GM12875 (cell line): Measurements from ENCODE around the gene ZSCAN31.
"Not testable (repeated sequence)": the region's sequence is repeated elsewhere in the genome, so short reads cannot be mapped to it uniquely, and the experiment has no call there.

Experiments used
- H3K4me3 ChIP-seq: one replicate; pipeline ENCODE4 v1.5.1; 2011; ENCODE audit warnings: low read depth, low read length, control low read depth
- TF ChIP-seq, protein P1 (sequence below): IDR thresholded peaks from 2 replicates; pipeline ENCODE4 v1.5.1; 2011; ENCODE audit warnings: low read depth, mild to moderate bottlenecking, control low read depth, inconsistent platforms, low read length, moderate library complexity, borderline replicate concordance; ENCODE audit not compliant: insufficient read depth

ZSCAN31 gene

DNA sequence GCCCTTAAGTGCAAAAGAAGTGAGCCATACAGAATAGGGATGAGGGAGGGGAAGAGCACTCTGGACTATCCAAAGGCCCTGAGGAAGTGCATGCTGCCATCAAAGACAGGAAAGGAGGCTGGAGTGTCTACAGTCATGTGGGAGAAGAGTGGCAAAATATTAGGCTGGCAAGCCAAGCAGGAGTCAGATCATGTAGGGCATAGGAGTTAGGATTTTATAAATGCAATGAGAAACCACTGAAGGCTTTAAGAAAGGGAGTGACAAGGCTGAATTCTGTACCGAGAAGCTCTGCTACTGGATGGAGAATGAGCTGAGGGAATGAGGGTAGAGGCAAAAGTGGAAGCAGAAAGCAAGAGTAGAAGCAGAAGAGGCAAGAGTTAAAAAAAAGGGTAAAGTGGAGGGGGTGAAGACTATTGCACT, 2.3 kb downstream of the ZSCAN31 start:
- H3K4me3 ChIP-seq = no peak overlapping the region
- TF ChIP-seq, protein P1, sequence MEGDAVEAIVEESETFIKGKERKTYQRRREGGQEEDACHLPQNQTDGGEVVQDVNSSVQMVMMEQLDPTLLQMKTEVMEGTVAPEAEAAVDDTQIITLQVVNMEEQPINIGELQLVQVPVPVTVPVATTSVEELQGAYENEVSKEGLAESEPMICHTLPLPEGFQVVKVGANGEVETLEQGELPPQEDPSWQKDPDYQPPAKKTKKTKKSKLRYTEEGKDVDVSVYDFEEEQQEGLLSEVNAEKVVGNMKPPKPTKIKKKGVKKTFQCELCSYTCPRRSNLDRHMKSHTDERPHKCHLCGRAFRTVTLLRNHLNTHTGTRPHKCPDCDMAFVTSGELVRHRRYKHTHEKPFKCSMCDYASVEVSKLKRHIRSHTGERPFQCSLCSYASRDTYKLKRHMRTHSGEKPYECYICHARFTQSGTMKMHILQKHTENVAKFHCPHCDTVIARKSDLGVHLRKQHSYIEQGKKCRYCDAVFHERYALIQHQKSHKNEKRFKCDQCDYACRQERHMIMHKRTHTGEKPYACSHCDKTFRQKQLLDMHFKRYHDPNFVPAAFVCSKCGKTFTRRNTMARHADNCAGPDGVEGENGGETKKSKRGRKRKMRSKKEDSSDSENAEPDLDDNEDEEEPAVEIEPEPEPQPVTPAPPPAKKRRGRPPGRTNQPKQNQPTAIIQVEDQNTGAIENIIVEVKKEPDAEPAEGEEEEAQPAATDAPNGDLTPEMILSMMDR = no peak

DNA sequence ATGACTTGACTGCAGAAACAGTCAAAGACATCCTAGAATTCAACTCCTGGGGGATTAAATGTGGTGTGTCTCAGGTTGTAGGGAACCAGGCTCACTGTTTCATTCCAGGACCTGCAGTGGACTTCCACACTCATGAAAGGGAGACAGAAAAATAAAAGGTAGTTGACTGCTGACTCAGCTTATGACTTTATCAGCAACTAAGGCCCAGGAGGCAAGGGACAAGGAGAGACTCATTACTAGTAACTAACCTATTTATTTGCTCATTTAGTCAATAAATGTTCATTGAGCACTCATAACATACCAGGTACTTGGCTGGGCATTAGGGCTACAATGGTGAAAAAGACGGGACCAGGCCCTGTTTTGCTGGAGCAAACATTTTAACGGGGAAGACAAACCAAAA, 2.9 kb downstream of the ZSCAN31 start:
- no peak overlapping the region for H3K4me3 ChIP-seq

DNA sequence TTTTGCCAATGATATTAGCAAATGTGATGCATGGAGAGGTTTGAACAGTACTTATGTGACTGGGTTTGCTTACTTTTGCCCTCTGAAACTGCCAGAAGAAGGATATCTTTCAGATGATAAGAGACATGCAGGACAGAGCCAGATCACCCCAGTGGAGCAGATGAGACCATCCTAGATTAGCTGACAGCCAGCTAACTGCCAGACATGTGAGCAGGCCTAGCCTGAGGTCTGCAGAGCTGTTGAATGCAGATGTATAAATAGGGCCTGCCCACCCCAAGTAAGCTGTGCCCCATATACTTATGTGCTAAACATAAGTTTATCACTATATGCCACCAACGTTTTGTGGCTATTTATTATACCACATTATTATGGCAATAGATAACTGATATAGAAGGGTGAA, 5.9 kb downstream of the ZSCAN31 start:
- no peak overlapping the region for H3K4me3 ChIP-seq
- TF ChIP-seq, protein P1 = no peak

More for the DNA sequence above, 2.9 kb downstream of the ZSCAN31 start:
- TF ChIP-seq, protein P1 = no peak

DNA sequence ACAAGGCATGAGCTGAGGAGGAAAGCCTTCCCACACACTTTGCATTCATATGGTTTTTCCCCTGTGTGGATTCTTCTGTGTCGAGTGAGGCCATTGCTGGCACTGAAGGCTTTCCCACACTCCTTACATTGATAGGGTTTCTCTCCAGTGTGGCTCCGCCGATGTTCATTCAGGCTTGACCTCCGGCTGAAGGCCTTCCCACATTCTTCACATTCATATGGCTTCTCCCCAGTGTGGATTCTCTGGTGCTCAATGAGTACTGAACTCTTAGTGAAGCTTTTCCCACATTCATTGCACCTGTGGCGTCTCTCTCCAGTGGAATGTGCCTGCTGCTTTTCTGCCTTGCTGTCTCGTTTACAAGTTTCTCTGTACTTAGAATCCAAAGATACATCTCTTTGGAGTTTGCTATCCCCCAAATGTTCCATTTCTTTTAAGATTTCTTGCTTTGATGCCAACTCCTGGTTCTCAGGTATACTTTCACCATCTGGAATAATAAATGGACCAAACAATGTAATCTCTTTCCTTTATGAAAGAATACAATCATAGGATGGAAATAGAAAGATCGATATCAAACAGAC, 9.5 kb downstream of the ZSCAN31 start:
- TF ChIP-seq, protein P1 = no peak
- no peak overlapping the region for H3K4me3 ChIP-seq

DNA sequence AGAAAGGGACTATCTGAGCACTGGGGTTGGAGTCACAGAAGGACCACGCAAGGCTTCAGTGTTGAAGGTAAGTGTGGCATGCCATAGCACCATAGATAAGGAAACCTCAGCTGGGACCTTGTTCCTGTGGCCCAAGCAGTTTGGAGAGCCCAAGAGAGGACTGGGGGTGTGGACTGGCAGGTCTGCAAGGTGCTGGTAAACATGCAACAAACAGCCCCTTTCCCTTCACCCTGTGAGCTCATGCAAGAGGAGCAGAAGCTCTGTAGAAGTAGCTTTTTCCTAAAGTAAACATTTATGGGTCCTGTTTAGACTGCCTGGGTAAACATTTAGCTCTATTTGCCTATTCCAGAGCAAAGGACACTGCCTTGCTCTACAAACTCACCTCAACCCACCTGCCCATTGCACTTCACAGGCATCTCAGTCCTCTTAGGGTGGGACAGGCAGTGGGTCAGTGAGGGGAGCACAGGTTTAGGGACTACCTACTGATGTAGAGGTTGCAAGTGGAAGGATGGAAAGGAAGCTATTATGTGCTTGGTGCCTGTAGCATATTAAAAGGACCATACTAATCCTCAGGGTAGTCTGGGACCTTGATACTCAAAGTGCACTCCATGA, 12.0 kb downstream of the ZSCAN31 start:
- TF ChIP-seq, protein P1 = no peak
- no peak overlapping the region for H3K4me3 ChIP-seq

DNA sequence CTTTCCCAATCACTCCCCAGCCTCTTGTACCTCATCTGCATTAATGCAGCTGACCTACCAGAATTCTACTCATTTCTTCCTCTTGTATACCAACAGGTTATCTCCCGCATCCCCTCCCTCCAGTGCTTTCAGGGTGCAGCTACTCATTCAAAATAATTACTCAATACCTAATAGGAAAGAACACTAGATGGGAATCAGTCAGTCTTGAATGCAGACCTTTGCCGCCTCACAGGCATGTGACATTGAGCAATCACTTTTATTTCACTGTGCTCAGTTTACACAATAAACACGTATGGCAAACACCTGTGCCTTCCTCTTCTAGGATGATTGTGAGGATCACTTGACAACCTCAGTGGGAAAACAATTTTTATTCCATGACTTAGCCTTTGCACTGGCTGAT, 13.3 kb downstream of the ZSCAN31 start:
- TF ChIP-seq, protein P1 = no peak

DNA sequence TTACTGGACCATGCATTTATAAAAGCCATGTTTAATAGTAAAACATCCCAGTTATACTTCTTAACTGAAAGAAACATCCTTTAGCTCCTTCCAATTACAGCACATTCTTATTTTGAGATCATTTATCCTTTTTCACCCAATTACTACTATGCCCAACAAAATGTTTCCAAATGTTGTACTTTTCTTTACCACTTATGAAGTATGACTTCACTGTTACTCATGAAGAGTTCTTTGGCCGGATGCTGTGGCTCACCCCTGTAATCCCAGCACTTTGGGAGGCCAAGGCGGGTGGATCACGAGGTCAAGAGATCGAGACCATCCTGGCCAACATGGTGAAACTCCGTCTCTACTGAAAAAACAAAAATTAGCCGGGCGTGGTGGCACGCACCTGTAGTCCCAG, 18.1 kb downstream of the ZSCAN31 start:
- not testable (repeated sequence) for H3K4me3 ChIP-seq

More for the DNA sequence above, 13.3 kb downstream of the ZSCAN31 start:
- H3K4me3 ChIP-seq = no peak overlapping the region
